PC-3 (cell line): ENCODE data around the gene CCDC7. TPM values are rescaled to one million over a fixed set of nuclear protein-coding genes. Genes with fewer than 3 reads are reported as not detected.
A peak's percentile ranks its signal among the peaks of the same experiment; 100 is the strongest.

Experiments used
- ATAC-seq: fragments of 200-7000 bp; cut with Tn5 transposase; 2 replicates; pipeline ENCODE4 v1.9.1; 2020; ENCODE audit warnings: mild to moderate bottlenecking, moderate library complexity
- BruUV-seq: library from RNA; stranded (reverse); fragments of 400-500 nt; replicated peaks from 2 replicates; lab custom pipeline; 2021; lab: Mats Ljungman, UMichigan
- CTCF ChIA-PET: fragments of 300-600 bp; sonication (Branson Sonifier 250); formaldehyde crosslinking; loops from one replicate; lab custom pipeline; 2022; ENCODE audit warnings: antibody characterized with exemption; lab: Charles Lee
- POLR2A ChIA-PET: fragments of 300-600 bp; sonication (Branson Sonifier 250); formaldehyde crosslinking; loops from one replicate; lab custom pipeline; 2022; ENCODE audit warnings: antibody characterized with exemption; ENCODE audit not compliant: unreplicated experiment; lab: Charles Lee
- DNase-seq: peaks from one replicate; pipeline ENCODE4 v3.0.0-alpha.2; 2015
- H2AFZ ChIP-seq: fragments of 300-600 bp; sonication (generic); 2 replicates; pipeline ENCODE4 v1.6.0; 2016; ENCODE audit warnings: antibody characterized with exemption, low read length
- H3F3A ChIP-seq: fragments of 300-600 bp; sonication (generic); one replicate; pipeline ENCODE4 v1.6.0; 2017; ENCODE audit warnings: antibody characterized with exemption, low read length, control low read depth, mild to moderate bottlenecking; ENCODE audit not compliant: unreplicated experiment
- H3K27ac ChIP-seq: fragments of 300-600 bp; sonication (generic); 2 replicates; pipeline ENCODE4 v1.5.1; 2016; ENCODE audit warnings: mild to moderate bottlenecking, low read length
- H3K27me3 ChIP-seq: fragments of 300-600 bp; sonication (generic); 2 replicates; pipeline ENCODE4 v1.6.1; 2016; ENCODE audit warnings: low read length, mixed read lengths
- H3K36me3 ChIP-seq: fragments of 300-600 bp; sonication (generic); 2 replicates; pipeline ENCODE4 v1.6.1; 2016; ENCODE audit warnings: low read depth, mixed run types, low read length, mixed read lengths
- H3K4me1 ChIP-seq: fragments of 300-600 bp; sonication (generic); 2 replicates; pipeline ENCODE4 v1.5.1; 2016; ENCODE audit warnings: low read length; ENCODE audit not compliant: insufficient read depth
- H3K4me2 ChIP-seq: fragments of 300-600 bp; sonication (generic); 2 replicates; pipeline ENCODE4 v1.6.0; 2016; ENCODE audit warnings: low read length
- H3K4me3 ChIP-seq: fragments of 300-600 bp; sonication (generic); 2 replicates; pipeline ENCODE4 v1.5.1; 2016; ENCODE audit warnings: mild to moderate bottlenecking, low read length, mixed read lengths
- H3K79me2 ChIP-seq: fragments of 300-600 bp; sonication (generic); 2 replicates; pipeline ENCODE4 v1.6.1; 2017; ENCODE audit warnings: low read length, mixed read lengths
- H3K9ac ChIP-seq: fragments of 300-600 bp; sonication (generic); 2 replicates; pipeline ENCODE4 v1.6.0; 2016; ENCODE audit warnings: mild to moderate bottlenecking, low read length
- H3K9me2 ChIP-seq: fragments of 300-600 bp; sonication (generic); replicated peaks from 2 replicates; pipeline ENCODE4 v1.6.1; 2016; ENCODE audit warnings: mixed run types, low read length, mixed read lengths
- H3K9me3 ChIP-seq: fragments of 300-600 bp; sonication (generic); 2 replicates; pipeline ENCODE4 v1.6.1; 2016; ENCODE audit warnings: low read length, mixed read lengths
- H4K20me1 ChIP-seq: fragments of 300-600 bp; sonication (generic); 2 replicates; pipeline ENCODE4 v1.6.1; 2016; ENCODE audit warnings: low read length, mixed read lengths
- CTCF ChIP-seq: fragments of 300-600 bp; sonication (generic); conservative IDR thresholded peaks from 2 replicates; pipeline ENCODE4 v1.5.1; 2017; ENCODE audit warnings: antibody characterized with exemption, low read depth, mild to moderate bottlenecking, low read length
- EZH2 ChIP-seq: fragments of 300-600 bp; sonication (generic); IDR thresholded peaks from one replicate; pipeline ENCODE4 v1.6.1; 2017; ENCODE audit warnings: antibody characterized with exemption, mild to moderate bottlenecking, low read length; ENCODE audit not compliant: unreplicated experiment
- EZH2phosphoT487 ChIP-seq: fragments of 300-600 bp; sonication (generic); IDR thresholded peaks from 2 replicates; pipeline ENCODE4 v1.6.1; 2018; ENCODE audit warnings: mild to moderate bottlenecking, antibody characterized with exemption, low read length, borderline replicate concordance
- intact Hi-C: fragments of 100-400 bp; cut with micrococcal nuclease; formaldehyde crosslinking; loops from 2 replicates; pipeline ENCODE4 v1.9.0; 2023
- total RNA-seq: library from RNA; depleted of rRNA; stranded (reverse); fragments of >200 nt; gene quantifications from 2 replicates; pipeline ENCODE4 v1.2.3, GENCODE V29; 2014

Gene CCDC7
- total RNA-seq, 1 experiment from 2014 or later: 19.1 TPM

DNA sequence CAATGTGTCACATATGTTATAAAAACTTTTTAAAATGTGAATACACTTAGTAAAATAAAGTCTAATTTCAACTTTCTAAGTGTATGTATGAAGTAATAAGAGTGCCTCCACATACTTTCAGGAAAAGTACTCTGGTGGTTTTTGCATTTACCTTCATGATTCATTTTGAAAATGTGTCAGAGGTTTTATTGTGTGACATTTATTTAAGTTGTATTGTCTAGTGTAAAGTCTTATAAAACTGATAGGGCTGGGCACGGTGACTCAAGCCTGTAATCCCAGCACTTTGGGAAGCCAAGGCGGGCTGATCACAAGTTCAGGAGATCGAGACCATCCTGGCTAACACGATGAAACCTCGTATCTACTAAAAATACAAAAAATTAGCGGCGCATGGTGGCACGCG lies 285.6 kb downstream of the CCDC7 start:
- POLR2A ChIA-PET: no interaction called here
- Histone ChIP-seq H3K79me2 (no peaks in the 10 kb centered on the region), H3K9ac (no peak overlapping the region), H3K9me2 (0 out of 2 replicates have a peak, but pooled peaks cover 5% of the 10 kb centered on the region), H4K20me1 (no peaks in the 10 kb centered on the region), H3K9me3 (no peaks in the 10 kb centered on the region), H3K4me3 (no peak overlapping the region), H3K36me3 (no peaks in the 10 kb centered on the region; the same call in 1 of the 2 replicates), H2AFZ (no peak overlapping the region), H3K27me3 (no peaks in the 10 kb centered on the region), H3K27ac (peak overlapping the region; percentile 47), H3F3A (no peaks in the 10 kb centered on the region), H3K4me1 (peaks cover 20% of the 10 kb centered on the region), H3K4me2 (no peak overlapping the region)
- ATAC-seq: peak; percentile 94
- DNase-seq: peak; percentile 96
- intact Hi-C loops: loop anchor here (2.0 to 10.0 kb wide), 2 partner anchors 39 to 357 kb away; no protein-coding TSS in a partner anchor
- CTCF ChIA-PET: no interaction called here
- no peak for TF ChIP-seq EZH2phosphoT487
- no TSS peak for BruUV-seq

GRCh38 chr10:32738958-32739357 lies 293.0 kb downstream of the CCDC7 start:
- H4K20me1 ChIP-seq: no peaks in the 10 kb centered on the region
- H3F3A ChIP-seq: no peaks in the 10 kb centered on the region
- no peak overlapping the region for H2AFZ ChIP-seq
- no peak overlapping the region for H3K4me3 ChIP-seq
- no peak overlapping the region for H3K9ac ChIP-seq
- no peaks in the 10 kb centered on the region for H3K36me3 ChIP-seq
- H3K9me2 ChIP-seq: no peaks in the 10 kb centered on the region
- TF ChIP-seq EZH2: no peak
- no peak for TF ChIP-seq CTCF
- TF ChIP-seq EZH2phosphoT487: no peak
- ChIA-PET CTCF (no interaction called here), POLR2A (no interaction called here)
- ATAC-seq (no peak), DNase-seq (no peak)
- no TSS peak for BruUV-seq
- intact Hi-C loops: loop anchor here (10.0 kb wide), 1 partner anchor 364 kb away; no protein-coding TSS in a partner anchor
- H3K79me2 ChIP-seq: no peaks in the 10 kb centered on the region
- no peaks in the 10 kb centered on the region for H3K27me3 ChIP-seq
- H3K27ac ChIP-seq: no peak overlapping the region
- H3K9me3 ChIP-seq: 0 out of 2 replicates have a peak, but pooled peaks cover 4% of the 10 kb centered on the region
- peaks cover 9% of the 10 kb centered on the region; the same call in 1 of the 2 replicates for H3K4me1 ChIP-seq
- no peak overlapping the region for H3K4me2 ChIP-seq

DNA sequence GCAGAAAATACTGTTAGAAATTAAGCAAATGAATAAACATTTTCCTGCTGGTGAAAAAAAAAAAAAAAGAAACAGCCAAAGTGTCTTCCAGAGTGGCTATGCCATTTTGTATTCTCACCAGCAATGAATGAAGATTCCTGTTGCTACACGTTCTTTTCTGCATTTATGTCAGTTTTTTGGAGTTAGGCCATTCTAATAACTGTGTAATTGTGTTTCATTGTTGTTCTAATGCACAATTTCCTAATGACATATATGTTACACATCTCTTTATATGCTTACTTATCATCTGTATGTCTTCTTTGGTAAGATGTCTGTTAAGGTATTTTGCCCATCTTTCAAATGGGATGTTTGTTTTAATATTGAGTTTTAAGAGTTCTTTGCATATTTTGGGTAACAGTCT lies 298.4 kb downstream of the CCDC7 start:
- Histone ChIP-seq H3K4me1 (no peaks in the 10 kb centered on the region), H3K9ac (no peak overlapping the region), H3K36me3 (no peaks in the 10 kb centered on the region), H3F3A (no peaks in the 10 kb centered on the region), H2AFZ (no peak overlapping the region), H3K27me3 (no peaks in the 10 kb centered on the region), H3K4me2 (no peak overlapping the region), H3K27ac (no peak overlapping the region), H3K4me3 (no peak overlapping the region), H3K79me2 (no peaks in the 10 kb centered on the region), H4K20me1 (no peaks in the 10 kb centered on the region), H3K9me3 (0 out of 2 replicates have a peak, but pooled peaks cover under 1% of the 10 kb centered on the region), H3K9me2 (no peaks in the 10 kb centered on the region; the same call in 1 of the 2 replicates)
- TF ChIP-seq EZH2: no peak
- TF ChIP-seq CTCF: no peak
- TF ChIP-seq EZH2phosphoT487: no peak
- intact Hi-C loops: no loop called here
- ChIA-PET POLR2A (no interaction called here), CTCF (no interaction called here)
- no TSS peak for BruUV-seq
- ATAC-seq (no peak), DNase-seq (no peak)
